Choroid plexus epithelial cell (primary cell): Measurements from ENCODE around the gene XXYLT1.

Experiments used
- DNase-seq: peaks from one replicate; pipeline ENCODE4 v3.0.0-alpha.2; 2010; ENCODE audit warnings: low read depth
- H3K4me3 ChIP-seq: 2 replicates; pipeline ENCODE4 v1.5.1; 2011; ENCODE audit warnings: low read depth, mild to moderate bottlenecking, control low read depth, low read length, moderate library complexity
- TF ChIP-seq, protein P1 (sequence below): conservative IDR thresholded peaks from 2 replicates; pipeline ENCODE4 v1.5.1; 2011; ENCODE audit warnings: low read depth, mild to moderate bottlenecking, control low read depth, inconsistent platforms, low read length, moderate library complexity

The XXYLT1 gene

DNA sequence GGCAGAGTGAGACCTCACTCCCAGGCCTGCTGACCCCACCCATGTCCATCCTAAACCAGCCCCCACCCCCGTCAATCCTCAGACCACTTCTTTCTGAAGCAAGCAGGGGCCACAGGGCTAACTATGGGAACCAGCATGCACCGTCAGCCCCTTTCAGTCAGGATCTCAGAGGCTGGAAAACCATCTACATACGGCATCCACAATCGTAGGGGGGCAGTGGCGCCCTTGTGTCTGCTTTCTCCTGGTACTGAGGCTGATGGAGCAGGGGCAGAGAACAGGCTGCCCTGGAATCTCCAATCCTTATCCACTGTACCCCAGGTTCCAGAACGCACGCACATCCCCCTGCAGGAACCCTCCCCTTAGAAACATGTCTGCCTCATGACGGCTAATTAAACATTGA, 56.6 kb downstream of the XXYLT1 start:
- no peak overlapping the region for H3K4me3 ChIP-seq
- no peak for DNase-seq
- TF ChIP-seq, protein P1, sequence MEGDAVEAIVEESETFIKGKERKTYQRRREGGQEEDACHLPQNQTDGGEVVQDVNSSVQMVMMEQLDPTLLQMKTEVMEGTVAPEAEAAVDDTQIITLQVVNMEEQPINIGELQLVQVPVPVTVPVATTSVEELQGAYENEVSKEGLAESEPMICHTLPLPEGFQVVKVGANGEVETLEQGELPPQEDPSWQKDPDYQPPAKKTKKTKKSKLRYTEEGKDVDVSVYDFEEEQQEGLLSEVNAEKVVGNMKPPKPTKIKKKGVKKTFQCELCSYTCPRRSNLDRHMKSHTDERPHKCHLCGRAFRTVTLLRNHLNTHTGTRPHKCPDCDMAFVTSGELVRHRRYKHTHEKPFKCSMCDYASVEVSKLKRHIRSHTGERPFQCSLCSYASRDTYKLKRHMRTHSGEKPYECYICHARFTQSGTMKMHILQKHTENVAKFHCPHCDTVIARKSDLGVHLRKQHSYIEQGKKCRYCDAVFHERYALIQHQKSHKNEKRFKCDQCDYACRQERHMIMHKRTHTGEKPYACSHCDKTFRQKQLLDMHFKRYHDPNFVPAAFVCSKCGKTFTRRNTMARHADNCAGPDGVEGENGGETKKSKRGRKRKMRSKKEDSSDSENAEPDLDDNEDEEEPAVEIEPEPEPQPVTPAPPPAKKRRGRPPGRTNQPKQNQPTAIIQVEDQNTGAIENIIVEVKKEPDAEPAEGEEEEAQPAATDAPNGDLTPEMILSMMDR, result no peak

DNA sequence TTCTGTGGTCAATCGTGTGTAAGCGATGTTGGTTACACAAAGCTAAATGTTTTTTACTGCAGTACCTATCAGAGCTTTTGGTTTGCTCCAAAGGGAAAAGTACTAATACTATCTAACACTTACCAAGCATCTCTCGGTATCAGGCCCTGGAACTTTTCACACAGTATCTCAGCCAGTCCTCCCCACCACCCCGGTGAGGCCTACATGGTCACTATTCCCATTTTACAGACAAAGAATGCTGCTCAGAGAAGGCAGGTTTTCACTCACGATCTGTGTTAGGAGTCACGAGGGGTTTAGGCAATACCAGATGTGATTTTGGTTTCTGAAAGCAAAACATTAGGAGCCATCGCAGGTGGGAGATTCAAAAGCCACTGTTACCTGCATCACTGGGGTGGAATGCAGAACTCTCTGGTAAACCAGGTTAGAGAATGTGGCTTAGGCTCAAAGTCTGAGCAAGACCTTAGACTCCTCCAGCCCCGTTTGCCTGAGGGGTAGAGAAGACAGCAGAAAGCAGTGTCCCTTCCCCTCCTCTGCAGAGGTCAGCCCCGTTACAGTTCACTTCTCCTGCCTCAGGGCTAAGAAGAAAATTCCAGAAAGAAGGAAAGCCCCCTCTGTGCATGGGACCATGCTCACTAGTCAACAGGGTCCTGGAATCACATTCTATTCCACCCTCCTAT, 57.2 kb downstream of the XXYLT1 start:
- TF ChIP-seq, protein P1, result no peak
- no peak for DNase-seq
- H3K4me3 ChIP-seq, result no peak overlapping the region

DNA sequence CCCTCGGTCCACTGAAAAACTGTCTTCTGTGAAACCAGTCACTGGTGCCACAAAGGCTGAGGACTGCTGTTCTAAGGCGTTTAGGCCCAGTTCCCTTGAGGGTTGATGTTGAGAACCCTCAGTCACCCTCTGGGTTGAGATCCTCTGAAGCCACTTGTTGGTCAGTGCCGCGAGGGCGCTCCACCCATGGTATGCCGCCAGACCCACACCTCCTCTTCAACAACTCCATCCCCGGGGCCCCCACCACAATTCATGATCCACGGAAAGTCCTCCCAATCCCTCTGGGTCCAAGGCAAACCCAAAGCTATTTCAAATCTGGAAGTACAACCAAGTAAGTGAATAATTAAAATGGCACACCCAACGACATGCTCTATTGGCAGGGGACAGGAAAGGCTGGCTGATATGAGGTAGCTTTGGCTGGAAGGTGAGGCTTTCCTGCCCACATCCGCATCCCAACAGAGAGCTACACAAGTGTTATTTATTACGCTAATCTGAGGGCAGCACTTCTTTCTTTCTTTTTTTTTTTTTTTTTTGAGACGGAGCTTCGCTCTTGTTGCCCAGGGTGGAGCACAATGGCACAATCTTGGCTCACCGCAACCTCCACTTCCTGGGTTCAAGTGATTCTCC, 58.1 kb downstream of the XXYLT1 start:
- TF ChIP-seq, protein P1, result no peak
- no peak overlapping the region for H3K4me3 ChIP-seq
- no peak for DNase-seq

DNA sequence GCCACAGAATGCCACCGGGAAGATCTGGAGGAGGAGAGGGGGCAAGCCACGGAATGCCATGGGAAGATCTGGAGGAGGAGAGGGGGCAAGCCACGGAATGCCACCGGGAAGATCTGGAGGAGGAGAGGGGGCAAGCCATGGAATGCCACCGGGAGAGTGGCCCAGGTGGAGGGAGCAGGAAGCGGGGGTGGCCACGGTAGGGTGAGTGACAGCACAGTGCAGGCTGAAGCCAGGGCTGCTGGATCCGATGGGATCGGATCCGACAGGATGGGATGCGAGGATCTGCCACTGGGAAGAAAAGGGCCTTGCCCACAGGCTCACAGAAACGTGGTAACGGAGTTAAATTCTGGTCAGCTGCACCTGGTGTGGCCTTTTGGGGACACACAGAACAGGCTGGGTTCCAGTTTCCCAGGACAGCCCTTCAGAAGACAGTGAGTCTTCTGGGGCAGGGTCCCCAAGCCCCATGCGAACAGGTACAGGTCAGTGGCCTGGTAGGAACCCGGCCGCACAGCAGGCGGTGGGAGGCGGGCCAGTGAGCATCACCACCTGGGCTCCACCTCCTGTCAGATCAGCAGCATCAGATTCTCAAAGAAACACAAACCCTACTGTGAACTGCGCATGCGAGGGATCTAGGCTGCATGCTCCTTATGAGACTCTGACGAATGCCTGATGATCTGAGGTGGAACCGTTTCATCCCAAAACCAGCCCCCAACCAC, 58.8 kb downstream of the XXYLT1 start:
- TF ChIP-seq, protein P1, result no peak
- H3K4me3 ChIP-seq, result no peak overlapping the region
- DNase-seq, result no peak

DNA sequence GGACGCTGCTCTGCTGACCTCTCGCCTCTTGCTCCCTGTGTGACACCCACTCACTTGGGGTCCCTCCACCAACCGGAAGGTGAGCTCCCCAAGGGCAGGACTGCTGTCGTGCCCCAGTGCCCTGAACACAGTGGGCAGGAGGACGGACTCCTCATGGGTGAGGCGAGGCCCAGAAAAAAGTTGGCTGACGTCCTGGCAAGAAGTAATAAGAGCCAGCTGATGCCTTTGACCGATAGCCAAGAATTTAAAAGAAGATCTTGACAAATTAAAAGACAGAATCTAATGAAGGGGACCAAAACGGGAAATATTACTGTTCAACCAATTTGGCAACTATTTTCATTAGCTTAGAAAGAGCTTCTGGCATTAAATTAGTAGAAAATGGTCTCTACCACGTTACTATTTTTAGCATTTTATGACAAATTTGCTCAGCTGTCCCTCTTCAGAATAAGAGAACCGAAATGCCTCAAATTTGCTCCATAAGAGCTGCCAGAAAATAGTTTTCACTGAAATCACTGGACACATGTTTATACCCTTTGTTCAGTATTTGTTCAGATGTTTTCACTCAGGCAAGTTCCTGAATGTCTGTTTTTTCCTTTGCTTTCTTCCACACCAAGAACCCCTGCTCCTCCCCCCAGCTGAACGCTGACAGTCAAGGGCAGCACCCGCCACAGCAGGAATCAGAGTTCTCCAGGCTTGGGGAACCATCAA, 60.5 kb downstream of the XXYLT1 start:
- TF ChIP-seq, protein P1, result no peak
- peak; percentile 89 for DNase-seq
- H3K4me3 ChIP-seq, result no peak overlapping the region

DNA sequence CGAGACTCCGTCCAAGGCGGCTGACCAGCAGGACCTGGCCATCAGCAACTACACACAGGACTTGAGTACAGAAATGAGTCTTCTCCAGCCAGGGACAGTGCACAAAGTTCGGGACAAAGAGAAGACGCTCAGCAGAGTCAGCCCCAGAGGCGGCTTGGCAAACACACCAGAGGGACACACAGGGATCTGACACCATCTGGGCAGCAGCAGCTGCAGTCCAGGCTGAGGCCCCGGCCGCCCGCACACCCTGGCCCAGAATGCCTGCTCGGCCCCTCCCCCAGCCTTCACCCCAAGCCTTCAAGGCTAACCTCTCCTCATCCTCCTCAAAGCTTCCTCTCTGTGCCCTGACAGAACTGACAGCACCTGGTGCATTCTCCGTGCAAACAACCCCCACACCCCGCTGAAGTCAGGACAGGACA, 61.1 kb downstream of the XXYLT1 start:
- TF ChIP-seq, protein P1, result no peak
- peak; percentile 56 for DNase-seq
- no peak overlapping the region for H3K4me3 ChIP-seq
